NCI-H2081 treated with DMSO at 0.1 percent for 48 hours (cell line): ENCODE measurements around the gene MUC12.
"Not testable (repeated sequence)": the region's sequence is repeated elsewhere in the genome, so short reads cannot be mapped to it uniquely, and the experiment has no call there.

ENCODE experiments used
- DNase-seq: peaks from one replicate; lab custom pipeline; 2025; lab: John Stamatoyannopoulos, UW

Gene MUC12, protein sequence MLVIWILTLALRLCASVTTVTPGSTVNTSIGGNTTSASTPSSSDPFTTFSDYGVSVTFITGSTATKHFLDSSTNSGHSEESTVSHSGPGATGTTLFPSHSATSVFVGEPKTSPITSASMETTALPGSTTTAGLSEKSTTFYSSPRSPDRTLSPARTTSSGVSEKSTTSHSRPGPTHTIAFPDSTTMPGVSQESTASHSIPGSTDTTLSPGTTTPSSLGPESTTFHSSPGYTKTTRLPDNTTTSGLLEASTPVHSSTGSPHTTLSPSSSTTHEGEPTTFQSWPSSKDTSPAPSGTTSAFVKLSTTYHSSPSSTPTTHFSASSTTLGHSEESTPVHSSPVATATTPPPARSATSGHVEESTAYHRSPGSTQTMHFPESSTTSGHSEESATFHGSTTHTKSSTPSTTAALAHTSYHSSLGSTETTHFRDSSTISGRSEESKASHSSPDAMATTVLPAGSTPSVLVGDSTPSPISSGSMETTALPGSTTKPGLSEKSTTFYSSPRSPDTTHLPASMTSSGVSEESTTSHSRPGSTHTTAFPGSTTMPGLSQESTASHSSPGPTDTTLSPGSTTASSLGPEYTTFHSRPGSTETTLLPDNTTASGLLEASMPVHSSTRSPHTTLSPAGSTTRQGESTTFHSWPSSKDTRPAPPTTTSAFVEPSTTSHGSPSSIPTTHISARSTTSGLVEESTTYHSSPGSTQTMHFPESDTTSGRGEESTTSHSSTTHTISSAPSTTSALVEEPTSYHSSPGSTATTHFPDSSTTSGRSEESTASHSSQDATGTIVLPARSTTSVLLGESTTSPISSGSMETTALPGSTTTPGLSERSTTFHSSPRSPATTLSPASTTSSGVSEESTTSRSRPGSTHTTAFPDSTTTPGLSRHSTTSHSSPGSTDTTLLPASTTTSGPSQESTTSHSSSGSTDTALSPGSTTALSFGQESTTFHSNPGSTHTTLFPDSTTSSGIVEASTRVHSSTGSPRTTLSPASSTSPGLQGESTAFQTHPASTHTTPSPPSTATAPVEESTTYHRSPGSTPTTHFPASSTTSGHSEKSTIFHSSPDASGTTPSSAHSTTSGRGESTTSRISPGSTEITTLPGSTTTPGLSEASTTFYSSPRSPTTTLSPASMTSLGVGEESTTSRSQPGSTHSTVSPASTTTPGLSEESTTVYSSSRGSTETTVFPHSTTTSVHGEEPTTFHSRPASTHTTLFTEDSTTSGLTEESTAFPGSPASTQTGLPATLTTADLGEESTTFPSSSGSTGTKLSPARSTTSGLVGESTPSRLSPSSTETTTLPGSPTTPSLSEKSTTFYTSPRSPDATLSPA (N-terminal part only)

DNA sequence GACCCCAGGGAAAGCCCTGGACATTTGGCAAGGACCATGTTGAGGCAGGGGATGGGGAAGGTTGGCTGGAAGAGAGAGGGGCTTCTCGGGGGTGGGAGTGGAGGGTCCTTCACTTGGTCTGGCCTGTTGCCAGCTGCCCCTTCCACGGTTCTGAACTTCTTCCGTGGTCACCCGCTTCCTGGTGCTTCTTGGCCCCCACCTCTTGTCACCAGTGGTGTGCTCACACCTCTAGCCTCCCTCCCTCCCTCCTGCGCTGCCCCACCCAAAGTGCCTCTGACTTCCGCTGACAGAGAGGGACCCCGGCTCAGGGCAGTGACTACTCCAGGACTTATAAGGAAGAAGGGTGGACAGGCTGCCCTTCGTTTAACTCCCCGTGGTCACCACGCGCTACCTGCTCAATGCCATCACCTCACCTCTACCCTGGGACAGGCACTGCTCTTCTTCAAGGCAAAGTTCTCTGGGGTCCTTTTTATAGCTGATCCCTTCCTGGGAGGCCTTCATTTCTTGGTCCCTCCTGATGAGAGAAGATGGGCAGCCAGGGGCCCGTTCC lies at the start of gene MUC12:
Gene MUC12, plus strand, starts transcription at position 500 of the 550 bp plus-strand sequence. CDS start 58 bp downstream, outside the sequence.
- no peak for DNase-seq

DNA sequence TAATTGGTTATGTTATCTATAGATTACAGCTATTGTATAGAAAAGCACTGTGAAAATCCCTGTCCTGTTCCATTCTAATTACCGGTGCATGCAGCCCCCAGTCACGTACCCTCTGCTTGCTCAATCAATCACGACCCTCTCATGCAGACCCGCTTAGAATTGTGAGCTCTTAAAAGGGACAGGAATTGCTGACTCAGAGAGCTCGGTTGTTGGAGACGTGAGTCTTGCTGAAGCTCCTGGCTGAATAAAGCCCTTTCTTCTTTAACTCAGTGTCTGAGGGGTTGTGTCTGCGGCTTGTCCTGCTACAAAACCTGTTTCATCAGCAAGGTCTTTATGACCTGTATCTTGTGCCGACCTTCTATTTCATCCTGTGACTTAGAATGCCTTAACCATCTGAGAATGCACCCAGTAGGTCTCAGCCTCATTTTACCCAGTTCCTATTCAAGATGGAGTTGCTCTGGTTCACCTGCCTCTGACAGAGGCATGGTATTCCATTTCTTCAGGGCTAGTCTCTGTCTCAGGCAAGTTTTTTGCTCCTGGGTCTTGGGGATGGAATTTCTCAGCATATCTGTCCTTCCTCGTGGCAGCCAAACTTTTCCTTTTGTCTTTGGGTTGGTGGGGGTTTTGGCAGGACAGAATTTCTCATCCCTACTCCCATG lies 49.5 kb upstream of the MUC12 start:
- not testable (repeated sequence) for DNase-seq

DNA sequence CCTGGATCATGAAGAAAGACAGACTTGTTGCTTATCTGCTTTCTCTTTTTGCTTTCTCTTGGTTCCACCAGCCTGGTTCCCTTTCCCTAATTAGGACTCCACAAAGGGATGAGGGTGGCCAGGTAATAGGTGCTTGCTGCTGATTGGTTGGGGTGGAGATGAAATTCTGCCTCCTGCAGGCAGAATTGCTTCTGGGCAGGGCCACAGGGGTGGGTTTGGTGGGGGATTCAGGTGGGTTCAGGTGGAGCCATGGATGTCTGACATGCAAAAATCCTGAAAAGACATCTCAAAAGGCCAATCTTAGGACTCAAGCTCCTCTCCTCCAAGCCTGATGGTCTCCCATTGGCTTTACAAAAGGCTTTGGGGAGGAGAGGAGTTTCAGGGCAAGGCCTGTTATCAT lies 48.3 kb upstream of the MUC12 start:
- no peak for DNase-seq

DNA sequence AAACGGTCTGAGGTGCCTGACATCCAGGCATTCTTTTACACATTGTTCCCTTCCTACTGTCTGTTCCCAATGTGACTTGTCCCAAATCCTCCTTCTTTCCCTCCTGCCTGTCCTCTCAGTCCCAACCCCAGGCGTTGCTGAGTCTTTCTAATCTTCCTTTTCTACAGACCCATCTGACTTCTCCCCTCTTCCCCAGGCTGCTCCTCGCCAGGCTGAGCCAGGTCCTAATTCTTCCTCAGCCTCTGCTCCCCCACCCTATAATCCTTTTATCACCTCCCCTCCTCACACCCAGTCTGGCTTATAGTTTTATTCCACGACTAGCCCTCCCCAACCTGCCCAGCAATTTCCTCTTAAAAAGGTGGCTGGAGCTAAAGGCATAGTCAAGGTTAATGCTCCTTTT lies 45.7 kb upstream of the MUC12 start:
- DNase-seq, result not testable (repeated sequence)

DNA sequence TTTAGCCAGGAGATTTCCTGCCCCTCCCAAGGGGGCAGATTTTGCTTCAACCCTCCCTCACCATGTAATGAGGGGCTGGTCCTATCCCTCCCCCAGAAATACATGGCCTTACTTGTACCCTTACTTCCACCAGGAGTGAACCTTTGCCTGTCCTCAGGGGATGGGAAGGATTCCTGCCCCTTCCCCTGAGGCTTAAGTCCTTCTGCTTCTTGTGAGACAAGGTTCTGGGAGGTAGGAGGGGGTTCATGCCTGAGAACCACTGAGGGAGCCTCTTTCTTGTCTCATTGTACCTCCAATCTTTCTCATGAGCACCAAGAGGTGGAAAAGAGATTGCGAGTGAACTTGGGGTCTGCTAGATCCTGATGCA lies 39.6 kb upstream of the MUC12 start:
- no peak for DNase-seq

DNA sequence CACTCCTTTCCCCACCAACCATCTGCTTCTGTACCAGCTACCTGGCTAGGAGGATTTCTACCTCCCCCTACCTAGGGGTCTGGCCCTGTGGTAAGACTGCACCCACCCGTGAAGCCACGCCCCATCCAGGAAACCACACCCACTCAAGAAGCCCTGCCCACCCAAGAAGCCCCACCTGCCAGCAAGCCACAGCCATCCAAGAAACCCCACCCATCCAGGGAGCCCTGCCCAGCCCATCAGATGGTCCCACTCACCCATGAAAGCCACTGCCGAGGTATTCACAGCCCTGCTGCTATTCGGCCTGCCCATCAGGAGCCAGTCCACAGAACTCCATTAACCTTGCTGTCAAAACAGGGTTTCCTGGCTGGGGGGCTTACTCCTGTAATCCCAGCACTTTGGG lies 35.6 kb upstream of the MUC12 start:
- DNase-seq, result no peak

DNA sequence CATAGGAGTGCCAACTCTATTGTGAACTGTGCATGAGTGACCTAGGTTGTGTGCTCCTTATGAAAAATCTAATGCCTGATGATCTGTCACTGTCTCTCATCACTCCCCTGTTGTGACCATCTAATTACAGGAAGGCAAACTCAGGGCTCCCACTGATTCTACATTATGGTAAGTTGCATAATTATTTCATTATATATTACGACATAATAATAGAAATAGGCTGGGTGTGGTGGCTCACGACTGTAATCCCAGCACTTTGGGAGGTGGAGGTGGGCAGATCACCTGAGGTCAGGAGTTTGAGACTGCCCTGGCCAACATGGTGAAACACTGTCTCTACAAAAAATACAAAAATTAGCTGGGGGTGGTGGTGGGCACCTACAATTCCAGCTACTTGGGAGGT lies 34.0 kb upstream of the MUC12 start:
- DNase-seq, result not testable (repeated sequence)

DNA sequence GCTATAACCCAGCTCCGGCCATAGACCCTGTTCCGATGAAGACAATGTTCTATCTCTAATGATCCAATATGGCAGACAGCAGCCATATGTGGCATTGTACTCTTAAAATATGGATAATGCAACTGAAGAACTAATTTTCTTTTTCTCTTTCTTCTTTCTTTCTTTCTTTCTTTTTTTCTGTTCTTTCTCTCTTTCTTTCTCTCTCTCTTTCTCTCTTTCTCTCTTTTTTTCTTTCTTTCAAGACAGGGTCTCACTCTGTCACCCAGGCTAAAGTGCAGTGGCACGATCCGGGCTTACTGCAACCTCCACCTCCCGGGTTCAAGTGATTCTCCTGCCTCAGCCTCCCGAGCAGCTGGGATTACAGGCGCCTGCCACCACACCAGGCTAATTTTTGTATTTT lies 33.2 kb upstream of the MUC12 start:
- not testable (repeated sequence) for DNase-seq

DNA sequence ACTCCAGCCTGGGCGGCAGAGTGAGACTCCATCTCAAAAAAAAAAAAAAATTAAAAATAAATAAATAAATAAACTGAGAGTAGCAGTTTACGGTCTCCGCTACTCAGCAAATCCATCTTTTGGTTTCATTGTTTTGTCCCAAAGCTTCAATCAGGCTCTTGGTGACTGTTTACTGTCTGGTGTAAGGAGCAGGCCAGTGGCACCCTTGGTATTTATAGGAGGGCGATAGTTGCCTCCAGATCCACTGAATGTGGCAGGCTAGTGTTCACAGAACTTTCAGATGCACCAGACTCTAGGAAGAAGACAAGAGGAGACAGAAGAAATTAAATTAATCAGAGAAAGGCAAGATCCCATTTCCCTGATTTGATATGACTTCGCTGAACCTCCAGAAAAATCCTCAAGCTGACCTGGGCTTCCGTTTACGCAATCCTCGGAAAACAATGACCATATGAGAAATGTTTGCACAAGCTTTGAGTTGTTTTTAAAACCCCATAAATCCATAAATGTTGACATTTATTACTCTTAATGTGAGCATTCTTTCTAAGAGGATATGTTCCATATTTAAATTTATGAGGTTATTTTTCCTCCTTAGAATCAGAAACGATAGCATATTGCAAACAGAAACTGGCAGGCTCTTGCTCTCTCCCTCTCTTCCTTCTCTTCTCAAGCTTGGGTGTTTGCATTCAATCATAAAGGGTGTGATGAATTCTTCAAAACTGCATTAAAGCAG lies 27.2 kb upstream of the MUC12 start:
- no peak for DNase-seq

DNA sequence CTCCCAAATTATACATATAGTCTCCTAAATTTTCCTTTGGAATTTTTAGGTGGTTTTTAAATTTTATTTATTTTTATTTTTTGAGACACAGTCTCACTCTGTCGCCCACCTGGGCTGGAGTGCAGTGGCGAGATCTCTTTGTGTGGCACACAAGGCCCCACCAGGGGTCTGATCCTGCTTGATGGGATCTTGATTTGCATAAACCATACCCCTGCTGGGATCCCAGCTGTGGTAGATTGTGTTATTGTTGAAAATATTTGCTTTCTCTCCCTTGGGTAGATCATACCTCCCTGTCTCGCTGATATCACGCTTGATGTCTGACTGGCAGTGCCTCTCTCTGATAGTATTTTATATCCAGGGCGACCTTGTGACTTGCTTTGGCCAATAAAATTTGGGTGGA lies 25.7 kb upstream of the MUC12 start:
- no peak for DNase-seq

DNA sequence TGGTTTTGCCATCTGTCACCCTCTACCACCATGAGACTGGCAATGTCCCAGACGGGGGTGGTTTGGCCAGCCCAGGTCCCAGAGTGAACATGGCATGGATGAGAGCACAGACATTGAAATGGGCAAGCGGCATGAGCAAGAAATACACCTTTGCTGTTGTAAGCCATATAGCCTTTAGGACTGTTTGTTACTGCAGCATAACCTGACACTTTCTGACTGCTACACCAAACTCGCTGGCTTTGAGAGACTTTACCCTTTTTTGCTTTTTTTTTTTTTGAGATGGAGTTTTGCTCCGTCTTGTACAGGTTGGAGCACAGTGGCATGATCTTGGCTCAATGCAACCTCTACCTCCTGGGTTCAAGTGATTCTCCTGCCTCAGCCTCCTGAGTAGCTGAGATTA lies 25.2 kb upstream of the MUC12 start:
- DNase-seq, result no peak

DNA sequence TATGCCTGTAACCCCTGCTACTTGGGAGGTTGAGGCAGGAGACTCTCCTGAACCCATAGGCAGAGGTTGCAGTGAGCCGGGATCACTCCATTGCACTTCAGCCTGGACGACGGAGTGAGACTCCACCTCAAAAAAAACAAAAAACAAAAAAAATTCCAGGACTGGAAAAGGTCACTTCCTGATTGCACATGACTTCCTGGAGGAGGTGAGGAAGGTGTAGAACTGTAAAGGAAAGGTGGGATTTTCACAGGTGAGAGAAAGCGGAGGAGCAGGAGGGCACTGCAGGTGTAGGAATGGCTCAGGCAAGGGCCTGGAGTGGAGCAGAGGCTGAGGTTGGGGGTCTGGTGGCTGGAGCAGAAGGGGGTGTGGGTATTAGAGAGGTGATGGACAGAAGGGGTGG lies 23.3 kb upstream of the MUC12 start:
- DNase-seq, result no peak

DNA sequence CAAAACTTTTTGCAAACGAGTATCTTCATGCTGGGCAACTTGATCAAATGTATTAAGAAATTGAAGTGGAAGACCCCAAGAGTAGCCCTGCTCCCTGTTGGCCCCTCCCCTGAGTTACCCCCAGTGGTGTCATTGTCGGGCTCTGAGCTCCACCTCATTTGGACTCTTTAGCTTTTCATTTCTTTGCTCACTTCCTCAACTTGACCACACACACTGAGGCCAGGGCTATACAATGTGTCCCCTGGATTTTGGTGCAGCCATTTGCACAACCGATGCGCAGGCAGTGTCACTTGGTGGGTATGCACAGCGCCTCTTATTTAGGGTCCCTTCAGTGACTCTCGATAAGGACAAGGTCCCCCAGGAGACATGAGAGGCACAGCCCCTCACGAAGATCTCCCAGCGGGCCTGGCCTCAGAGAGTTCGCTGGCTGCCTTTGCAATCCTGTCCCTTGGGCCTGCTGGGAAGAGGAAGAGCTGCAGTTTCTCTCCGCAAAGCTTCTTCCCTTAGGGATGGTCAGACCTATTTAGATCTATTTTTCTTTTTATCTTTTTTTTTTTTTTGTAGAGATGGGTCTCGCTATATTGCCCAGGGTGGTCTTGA lies 22.5 kb upstream of the MUC12 start:
- DNase-seq, result no peak

DNA sequence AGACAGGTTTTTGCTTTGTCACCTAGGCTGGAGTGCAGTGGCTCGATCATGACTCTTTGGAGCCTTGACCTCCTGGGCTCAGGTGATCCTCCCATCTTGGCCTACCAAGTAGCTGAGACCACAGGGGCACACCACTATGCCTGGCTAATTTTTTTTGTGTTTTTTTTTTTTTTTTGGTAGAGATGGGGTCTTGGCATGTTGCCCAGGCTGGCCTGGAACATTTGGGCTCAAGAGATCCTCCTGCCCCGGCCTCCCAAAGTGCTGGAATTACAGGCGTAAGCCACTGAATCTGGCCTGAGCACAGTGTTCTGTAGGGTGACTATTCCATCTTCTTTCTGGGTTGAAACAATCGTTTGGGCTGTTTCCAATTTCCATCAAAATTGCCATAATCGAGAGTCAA lies 21.6 kb upstream of the MUC12 start:
- no peak for DNase-seq

DNA sequence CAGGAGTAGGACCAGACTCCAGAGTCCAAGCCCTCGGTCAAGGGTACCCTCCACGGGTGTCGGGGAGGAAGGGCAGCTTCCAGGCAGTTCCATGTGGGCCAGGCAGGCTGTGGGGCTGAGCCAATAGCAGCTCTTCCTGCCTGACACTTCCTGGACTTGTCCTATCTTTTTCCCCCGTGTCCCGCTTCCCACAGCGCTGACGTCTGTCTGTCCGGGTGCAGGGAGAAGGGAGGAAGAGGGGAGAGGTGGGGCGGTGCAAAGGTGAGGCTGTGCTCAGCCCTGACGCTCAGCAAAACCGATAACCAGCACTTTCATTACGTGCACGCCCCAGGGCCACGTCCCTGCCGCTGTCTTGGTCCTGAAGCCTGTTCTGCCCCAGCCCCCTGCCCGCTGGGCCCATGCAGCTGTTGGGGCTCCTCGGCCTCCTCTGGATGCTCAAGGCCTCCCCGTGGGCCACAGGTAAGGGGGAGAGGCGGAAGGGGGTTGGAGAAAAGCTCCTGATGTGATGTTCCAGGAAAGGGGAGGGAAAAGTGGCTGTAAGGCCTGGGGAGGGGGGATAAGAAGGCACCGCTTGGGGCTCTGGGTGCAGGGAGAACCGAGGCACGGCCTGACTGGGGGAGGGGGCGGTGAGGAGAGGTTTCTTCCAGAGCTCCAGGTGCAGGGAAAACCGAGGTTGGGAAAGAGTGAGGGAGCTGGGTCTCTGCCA lies 20.0 kb upstream of the MUC12 start, which contains the start of gene MUC3A:
Gene MUC3A, plus strand, starts transcription at position 308 of the 706 bp plus-strand sequence. Its CDS starts 91 bp downstream, at position 399.
- no peak for DNase-seq

DNA sequence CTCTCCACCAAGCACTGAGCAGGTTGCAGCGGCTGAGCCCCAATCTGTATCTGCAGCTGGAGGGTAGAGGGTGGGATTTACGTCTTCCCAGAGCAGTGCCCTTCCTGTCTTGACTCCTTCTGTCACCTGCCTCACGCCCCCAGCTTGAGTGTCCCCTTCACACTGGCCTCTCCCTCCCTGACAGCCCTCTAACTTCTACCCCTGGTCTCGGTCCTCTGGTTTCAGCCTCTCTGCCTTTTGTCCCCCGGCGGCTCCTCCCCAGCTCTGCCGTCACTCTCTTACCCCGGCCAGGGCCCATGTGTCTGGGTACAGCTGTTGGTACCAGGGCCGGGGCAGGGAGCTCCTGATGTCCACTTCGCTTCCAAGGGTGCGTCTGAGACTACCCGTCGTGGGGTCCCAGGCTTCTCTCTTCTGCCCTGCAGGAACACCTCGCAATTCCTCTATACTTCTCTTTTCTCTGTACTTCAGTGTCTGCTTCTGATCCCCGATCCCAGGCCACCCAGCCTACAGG lies 19.4 kb upstream of the MUC12 start:
- no peak for DNase-seq

DNA sequence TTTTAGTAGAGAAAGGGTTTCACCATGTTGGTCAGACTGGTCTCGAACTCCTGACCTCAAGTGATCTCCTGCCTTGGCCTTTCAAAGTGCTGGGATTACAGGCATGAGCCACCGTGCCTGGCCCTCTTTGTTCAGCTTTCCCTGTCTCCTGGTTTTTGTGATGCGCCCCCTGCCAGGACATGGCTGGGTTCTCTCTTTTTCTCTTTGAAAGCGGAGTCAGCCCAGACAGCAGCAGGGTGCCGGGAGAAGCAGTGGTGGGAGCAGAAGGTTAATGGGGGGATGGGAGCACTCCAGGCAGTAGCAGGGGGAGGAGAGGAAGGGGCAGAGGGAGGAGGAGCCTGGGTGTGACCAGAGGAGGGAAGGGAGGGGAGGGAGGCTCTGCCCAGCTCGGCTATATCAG lies 18.2 kb upstream of the MUC12 start:
- no peak for DNase-seq

DNA sequence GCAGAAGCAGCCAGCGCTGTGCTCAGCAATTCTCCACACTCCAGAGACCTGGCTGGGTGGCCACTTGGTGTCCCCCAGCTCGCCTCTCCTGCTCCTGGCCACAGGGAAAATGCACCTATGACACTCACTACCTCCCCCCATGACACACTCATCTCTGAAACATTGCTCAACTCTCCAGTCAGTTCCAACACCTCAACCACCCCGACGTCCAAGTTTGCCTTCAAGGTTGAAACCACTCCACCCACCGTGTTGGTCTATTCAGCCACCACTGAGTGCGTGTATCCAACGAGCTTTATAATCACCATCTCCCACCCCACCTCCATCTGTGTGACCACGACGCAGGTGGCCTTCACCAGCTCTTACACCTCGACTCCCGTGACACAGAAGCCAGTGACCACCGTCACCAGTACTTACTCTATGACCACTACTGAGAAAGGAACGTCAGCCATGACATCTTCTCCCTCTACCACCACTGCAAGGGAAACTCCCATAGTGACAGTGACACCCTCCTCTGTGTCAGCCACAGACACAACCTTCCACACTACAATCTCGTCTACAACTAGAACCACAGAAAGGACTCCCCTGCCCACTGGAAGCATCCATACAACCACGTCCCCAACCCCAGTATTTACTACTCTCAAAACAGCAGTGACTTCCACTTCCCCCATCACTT lies 17.3 kb upstream of the MUC12 start:
- no peak for DNase-seq

DNA sequence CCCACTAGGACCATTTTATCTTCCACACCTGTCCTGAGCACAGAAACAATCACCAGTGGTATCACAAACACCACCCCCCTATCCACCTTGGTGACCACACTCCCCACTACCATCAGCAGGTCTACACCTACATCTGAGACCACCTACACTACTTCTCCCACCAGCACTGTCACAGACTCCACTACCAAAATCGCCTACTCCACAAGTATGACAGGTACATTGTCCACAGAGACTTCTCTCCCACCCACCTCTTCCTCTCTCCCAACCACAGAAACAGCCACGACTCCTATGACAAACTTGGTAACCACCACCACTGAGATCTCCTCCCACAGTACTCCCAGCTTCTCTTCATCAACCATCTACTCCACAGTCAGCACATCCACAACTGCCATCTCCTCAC lies 16.7 kb upstream of the MUC12 start:
- no peak for DNase-seq
